ENCODE data around the gene SLC26A2. TPM values are rescaled to one million over a fixed set of nuclear protein-coding genes. Genes with fewer than 3 reads are reported as not detected.
"Not testable (repeated sequence)": the region's sequence is repeated elsewhere in the genome, so short reads cannot be mapped to it uniquely, and the experiment has no call there.

SLC26A2 gene
- total and polyA plus RNA-seq, 5 donors = 2.2 to 10.4 (median 6.1) TPM

- H3K9me3 ChIP-seq (ENCODE audit: control insufficient read depth, low read length) = no peaks in the 10 kb centered on the region
- no peak overlapping the region for H3K27ac ChIP-seq (ENCODE audit: low read length)
- WGBS = 77% methylated on average over 6 of the region's 6 CpGs
- H3K27me3 ChIP-seq (ENCODE audit: control insufficient read depth, insufficient read depth) = no peaks in the 10 kb centered on the region
- H3K4me3 ChIP-seq (ENCODE audit: low read length) = no peak overlapping the region
- DNase-seq = peak in 1 of 3 donors; percentile 26
- intact Hi-C loops (cut with DNase I) = no loop called here
- H3K4me1 ChIP-seq (ENCODE audit: control insufficient read depth, insufficient read depth, low read length) = no peaks in the 10 kb centered on the region
- ATAC-seq = peak; percentile 42 to 83
These were observed 21.7 kb upstream of the SLC26A2 start for GRCh38 chr5:149938791-149939358.

- H3K9me3 ChIP-seq (ENCODE audit: control insufficient read depth, low read length) = no peaks in the 10 kb centered on the region
- WGBS = 58% methylated on average over 6 of the region's 6 CpGs
- H3K4me3 ChIP-seq (ENCODE audit: low read length) = no peak overlapping the region
- no peak overlapping the region for H3K27ac ChIP-seq (ENCODE audit: low read length)
- H3K27me3 ChIP-seq (ENCODE audit: control insufficient read depth, insufficient read depth) = no peaks in the 10 kb centered on the region
- ATAC-seq (no peak), DNase-seq (no peak)
- intact Hi-C loops (cut with DNase I) = no loop called here
- H3K4me1 ChIP-seq (ENCODE audit: control insufficient read depth, insufficient read depth, low read length) = no peaks in the 10 kb centered on the region
These were observed 21.0 kb upstream of the SLC26A2 start for GRCh38 chr5:149939546-149939945.

- no peak overlapping the region for H3K4me3 ChIP-seq (ENCODE audit: low read length)
- no peak overlapping the region for H3K27ac ChIP-seq (ENCODE audit: low read length)
- H3K27me3 ChIP-seq (ENCODE audit: control insufficient read depth, insufficient read depth) = no peaks in the 10 kb centered on the region
- 77% methylated on average over 9 of the region's 9 CpGs for WGBS
- intact Hi-C loops (cut with DNase I) = no loop called here
- ATAC-seq (peak in 1 of 2 donors; percentile 39), DNase-seq (peak in 1 of 3 donors; percentile 23)
- H3K4me1 ChIP-seq (ENCODE audit: control insufficient read depth, insufficient read depth, low read length) = no peaks in the 10 kb centered on the region
- H3K9me3 ChIP-seq (ENCODE audit: control insufficient read depth, low read length) = no peaks in the 10 kb centered on the region
These were observed 20.4 kb upstream of the SLC26A2 start for GRCh38 chr5:149940077-149940574.

- WGBS = 91% methylated on average over 5 of the region's 5 CpGs
- intact Hi-C loops (cut with DNase I) = no loop called here
- DNase-seq (no peak), ATAC-seq (no peak)
- Histone ChIP-seq H3K4me1 (ENCODE audit: control insufficient read depth, insufficient read depth, low read length) (no peaks in the 10 kb centered on the region), H3K27ac (ENCODE audit: low read length) (no peak overlapping the region), H3K4me3 (ENCODE audit: low read length) (no peak overlapping the region), H3K9me3 (ENCODE audit: control insufficient read depth, low read length) (no peaks in the 10 kb centered on the region), H3K27me3 (ENCODE audit: control insufficient read depth, insufficient read depth) (no peaks in the 10 kb centered on the region)
These were observed 19.5 kb upstream of the SLC26A2 start for GRCh38 chr5:149940941-149941644.

DNA sequence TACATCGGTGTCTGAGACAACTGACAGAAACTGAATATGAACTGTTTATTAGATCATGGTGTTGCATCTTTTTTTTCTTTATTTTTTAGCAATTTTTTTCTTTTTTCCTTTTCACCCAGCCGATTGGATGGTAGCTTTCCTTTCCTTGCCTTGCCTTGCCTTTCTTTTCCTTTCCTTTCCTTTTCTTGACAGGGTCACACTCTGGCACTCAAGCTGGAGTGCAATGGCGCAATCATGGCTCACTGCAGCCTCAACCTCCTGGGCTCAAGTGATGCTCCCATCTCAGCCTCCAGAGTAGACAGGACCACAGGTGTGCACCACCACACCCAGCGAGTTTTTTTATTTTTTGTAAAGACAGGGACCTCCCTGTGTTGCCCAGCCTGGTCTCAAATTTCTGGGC lies 18.8 kb upstream of the SLC26A2 start:
- 91% methylated on average over 4 of the region's 4 CpGs for WGBS
- DNase-seq = no peak
- Histone ChIP-seq H3K27me3 (ENCODE audit: control insufficient read depth, insufficient read depth) (no peaks in the 10 kb centered on the region), H3K9me3 (ENCODE audit: control insufficient read depth, low read length) (no peaks in the 10 kb centered on the region), H3K27ac (ENCODE audit: low read length) (no peak overlapping the region), H3K4me3 (ENCODE audit: low read length) (no peak overlapping the region), H3K4me1 (ENCODE audit: control insufficient read depth, insufficient read depth, low read length) (no peaks in the 10 kb centered on the region)
- intact Hi-C loops (cut with DNase I) = no loop called here
- ATAC-seq = no peak

DNA sequence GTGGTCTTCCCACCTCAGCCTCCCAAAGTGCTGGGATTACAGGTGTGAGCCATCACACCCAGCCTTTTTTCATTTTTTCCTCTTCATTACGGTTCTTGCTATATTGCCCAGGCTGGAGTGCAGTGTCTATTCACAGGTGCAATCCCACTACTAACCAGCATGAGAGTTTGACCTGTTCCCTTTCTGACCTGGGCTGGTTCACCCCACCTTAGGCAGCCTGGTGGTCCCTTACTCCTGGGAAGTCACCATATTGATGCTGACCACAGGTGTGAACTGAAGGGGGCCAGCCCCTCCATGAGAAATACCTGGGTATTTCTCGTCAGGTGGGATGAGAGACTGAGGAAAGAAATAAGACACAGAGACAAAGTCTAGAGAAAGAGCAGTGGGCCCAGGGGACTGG lies 18.4 kb upstream of the SLC26A2 start:
- Histone ChIP-seq H3K27me3 (ENCODE audit: control insufficient read depth, insufficient read depth) (no peaks in the 10 kb centered on the region), H3K27ac (ENCODE audit: low read length) (no peak overlapping the region), H3K4me3 (ENCODE audit: low read length) (no peak overlapping the region), H3K4me1 (ENCODE audit: control insufficient read depth, insufficient read depth, low read length) (no peaks in the 10 kb centered on the region), H3K9me3 (ENCODE audit: control insufficient read depth, low read length) (no peaks in the 10 kb centered on the region)
- intact Hi-C loops (cut with DNase I) = no loop called here
- 97% methylated on average over 2 of the region's 2 CpGs for WGBS
- DNase-seq (no peak), ATAC-seq (no peak)

DNA sequence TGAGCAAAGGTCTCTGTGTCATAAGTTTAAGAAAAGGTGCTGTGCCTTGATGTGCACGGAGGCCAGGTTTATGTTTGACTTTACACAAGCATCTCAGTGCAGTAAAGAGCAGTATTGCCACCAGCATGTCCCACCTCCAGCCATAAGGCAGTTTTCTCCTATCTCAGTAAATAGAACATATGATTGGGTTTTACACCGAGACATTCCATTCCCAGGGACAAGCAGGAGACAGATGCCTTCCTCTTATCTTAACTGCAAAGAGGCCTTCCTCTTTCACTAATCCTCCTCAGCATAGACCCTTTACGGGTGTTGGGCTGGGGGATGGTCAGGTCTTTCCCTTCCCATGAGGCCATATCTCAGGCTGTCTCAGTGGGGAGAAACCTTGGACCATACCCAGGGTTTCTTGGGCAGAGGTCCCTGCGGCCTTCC lies 17.8 kb upstream of the SLC26A2 start:
- intact Hi-C loops (cut with DNase I); H3K9me3 ChIP-seq (ENCODE audit: control insufficient read depth, low read length); H3K4me1 ChIP-seq (ENCODE audit: control insufficient read depth, insufficient read depth, low read length): not testable (repeated sequence)

DNA sequence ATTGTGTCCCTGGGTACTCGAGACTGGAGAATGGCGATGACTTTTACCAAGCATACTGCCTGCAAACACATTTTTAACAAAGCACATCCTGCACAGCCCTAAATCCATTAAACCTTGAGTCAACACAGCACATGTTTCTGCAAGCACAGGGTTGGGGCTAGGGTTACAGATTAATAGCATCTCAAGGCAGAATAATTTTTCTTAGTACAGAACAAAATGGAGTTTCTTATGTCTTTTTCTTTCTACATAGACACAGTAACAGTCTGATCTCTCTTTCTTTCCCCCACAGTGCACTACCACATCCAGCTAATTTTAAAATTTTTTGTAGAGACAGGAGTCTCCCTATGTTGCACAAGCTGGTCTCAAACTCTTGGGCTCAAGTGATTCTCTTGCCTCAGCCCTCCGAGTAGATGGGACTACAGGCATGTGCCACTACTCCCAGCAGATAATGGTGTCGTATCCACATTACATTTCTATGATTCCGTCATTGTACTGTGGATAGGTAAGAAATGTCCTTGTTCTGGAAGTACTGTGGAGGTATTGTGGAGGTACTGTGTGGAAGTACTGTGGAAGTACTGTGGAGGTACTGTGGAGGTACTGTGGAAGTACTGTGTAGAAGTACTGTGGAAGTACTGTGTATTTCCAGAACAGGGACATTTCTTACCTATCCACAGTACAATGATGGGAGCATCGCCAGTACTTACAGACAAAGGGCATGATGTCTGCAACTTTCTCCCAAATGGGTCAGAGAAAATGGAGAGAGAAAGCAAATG lies 17.2 kb upstream of the SLC26A2 start:
- H3K27me3 ChIP-seq (ENCODE audit: control insufficient read depth, insufficient read depth); intact Hi-C loops (cut with DNase I); H3K27ac ChIP-seq (ENCODE audit: low read length); ATAC-seq; H3K4me1 ChIP-seq (ENCODE audit: control insufficient read depth, insufficient read depth, low read length); H3K4me3 ChIP-seq (ENCODE audit: low read length); DNase-seq; H3K9me3 ChIP-seq (ENCODE audit: control insufficient read depth, low read length): not testable (repeated sequence)
- 87% methylated on average over 6 of the region's 6 CpGs for WGBS

More for the DNA sequence above, 17.8 kb upstream of the SLC26A2 start:
- not testable (repeated sequence) for ATAC-seq; H3K4me3 ChIP-seq (ENCODE audit: low read length); H3K27ac ChIP-seq (ENCODE audit: low read length); H3K27me3 ChIP-seq (ENCODE audit: control insufficient read depth, insufficient read depth); DNase-seq
- WGBS = 65% methylated on average over 4 of the region's 4 CpGs

DNA sequence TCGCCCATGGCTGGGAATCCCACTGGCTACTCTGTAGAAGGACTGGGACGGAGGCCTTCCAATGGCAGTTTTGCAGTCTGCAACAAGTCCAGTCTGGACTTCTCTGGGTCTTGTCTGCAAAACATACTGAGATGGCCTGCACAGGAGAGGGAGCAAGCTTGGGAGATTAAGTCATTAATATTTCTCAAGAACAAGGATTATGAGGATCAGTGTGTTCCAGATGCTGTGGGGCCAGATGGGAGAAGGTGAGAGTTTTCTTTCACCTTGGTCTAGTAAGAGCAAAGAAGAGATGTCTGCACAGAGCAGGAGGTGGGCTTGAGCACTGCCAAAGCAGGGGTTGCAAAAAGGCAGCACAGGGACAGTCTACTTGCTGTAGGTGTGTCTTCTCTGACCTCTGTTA lies 15.9 kb upstream of the SLC26A2 start, which contains the start of gene PDE6A:
PDE6A (minus strand) TSS at position 128 of the 400 bp plus-strand sequence; CDS start at position 8, 120 bp downstream.
- WGBS = 95% methylated on average over 2 of the region's 2 CpGs
- H3K4me3 ChIP-seq (ENCODE audit: low read length) = no peak within 1 kb of the TSS
- intact Hi-C loops (cut with DNase I) = no loop called here
- no peaks in the 10 kb centered on the region for H3K27me3 ChIP-seq (ENCODE audit: control insufficient read depth, insufficient read depth)
- DNase-seq (no peak), ATAC-seq (no peak)
- H3K4me1 ChIP-seq (ENCODE audit: control insufficient read depth, insufficient read depth, low read length) = no peaks in the 10 kb centered on the region
- no peaks in the 10 kb centered on the region for H3K9me3 ChIP-seq (ENCODE audit: control insufficient read depth, low read length)
- H3K27ac ChIP-seq (ENCODE audit: low read length) = no peak within 1 kb of the TSS

- ATAC-seq = no peak
- no peak overlapping the region for H3K4me3 ChIP-seq (ENCODE audit: low read length)
- no peaks in the 10 kb centered on the region for H3K9me3 ChIP-seq (ENCODE audit: control insufficient read depth, low read length)
- intact Hi-C loops (cut with DNase I) = no loop called here
- H3K27ac ChIP-seq (ENCODE audit: low read length) = no peak overlapping the region
- no peaks in the 10 kb centered on the region for H3K4me1 ChIP-seq (ENCODE audit: control insufficient read depth, insufficient read depth, low read length)
- H3K27me3 ChIP-seq (ENCODE audit: control insufficient read depth, insufficient read depth) = no peaks in the 10 kb centered on the region
- DNase-seq = no peak
- 77% methylated on average over 3 of the region's 3 CpGs for WGBS
These were observed 14.4 kb upstream of the SLC26A2 start for GRCh38 chr5:149946118-149946517.

DNA sequence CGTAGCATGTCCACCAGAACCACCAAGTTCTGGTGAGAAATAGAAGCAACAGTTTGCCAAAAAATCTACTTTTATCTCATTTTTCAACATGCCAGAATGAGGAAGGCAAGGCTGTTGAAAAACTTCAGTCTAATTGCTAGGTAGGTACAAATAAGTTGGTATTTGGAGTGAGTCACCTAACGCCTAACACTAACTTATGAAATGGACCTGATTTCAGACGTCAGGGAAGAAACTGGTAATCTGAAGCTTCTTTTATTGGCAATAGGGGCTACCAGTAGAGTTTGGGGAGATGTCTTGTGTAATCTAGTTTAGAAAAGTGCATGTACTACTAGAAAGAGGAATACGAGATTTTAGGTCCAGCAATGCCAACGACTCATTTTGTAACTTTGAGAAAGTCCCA lies 11.6 kb upstream of the SLC26A2 start:
- intact Hi-C loops (cut with DNase I) = no loop called here
- H3K4me3 ChIP-seq (ENCODE audit: low read length) = no peak overlapping the region
- H3K9me3 ChIP-seq (ENCODE audit: control insufficient read depth, low read length) = no peaks in the 10 kb centered on the region
- H3K27ac ChIP-seq (ENCODE audit: low read length) = no peak overlapping the region
- DNase-seq (no peak), ATAC-seq (no peak)
- H3K4me1 ChIP-seq (ENCODE audit: control insufficient read depth, insufficient read depth, low read length) = no peaks in the 10 kb centered on the region
- no peaks in the 10 kb centered on the region for H3K27me3 ChIP-seq (ENCODE audit: control insufficient read depth, insufficient read depth)
- WGBS = 85% methylated on average over 5 of the region's 5 CpGs

Measured in right cardiac atrium (tissue), 5 donors.